ENCODE data around the gene PDE4B. TPM values are rescaled to one million over a fixed set of nuclear protein-coding genes. Genes with fewer than 3 reads are reported as not detected.

Gene PDE4B
- polyA plus RNA-seq, 4 donors, result 1.1 to 5.2 (median 3.7) TPM

DNA sequence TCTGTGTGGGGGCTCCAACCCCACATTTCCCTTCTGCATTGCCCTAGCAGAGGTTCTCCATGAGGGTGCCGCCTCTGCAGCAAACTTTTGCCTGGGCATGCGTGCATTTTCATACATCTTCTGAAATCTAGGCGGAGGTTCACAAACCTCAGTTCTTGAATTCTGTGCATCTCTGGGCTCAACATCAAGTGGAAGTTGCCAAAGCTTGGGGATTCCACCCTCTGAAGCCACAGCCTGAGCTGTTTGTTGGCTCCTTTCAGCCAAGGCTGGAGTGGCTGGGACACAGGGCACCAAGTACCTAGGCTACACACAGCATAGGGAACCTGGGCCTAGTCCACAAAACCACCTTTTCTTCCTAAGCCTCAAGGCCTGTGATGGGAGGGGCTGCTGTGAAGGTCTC lies 235.3 kb downstream of the PDE4B start:
- Histone ChIP-seq H3K27ac (ENCODE audit: low read depth in 1 of 3, low read length in 2 of 3) (no peak overlapping the region), H3K4me1 (ENCODE audit: control insufficient read depth in 3 of 3, insufficient read depth in 2 of 3, low read depth in 1 of 3, low read length in 2 of 3) (no peaks in the 10 kb centered on the region), H3K9me3 (ENCODE audit: control insufficient read depth in 2 of 2, insufficient read depth in 1 of 2, low read depth in 1 of 2, low read length in 1 of 2) (peaks cover 0 to 3% of the 10 kb centered on the region in 2 donors), H3K36me3 (ENCODE audit: control insufficient read depth in 3 of 3, insufficient read depth in 2 of 3, low read depth in 1 of 3, low read length in 3 of 3) (no peaks in the 10 kb centered on the region), H3K4me3 (ENCODE audit: low read depth in 1 of 3, low read length in 3 of 3) (no peak overlapping the region), H3K27me3 (ENCODE audit: control insufficient read depth in 3 of 3, insufficient read depth in 3 of 3, low read length in 3 of 3) (no peaks in the 10 kb centered on the region)
- FAIRE-seq, result no peak
- no peak for DNase-seq
- WGBS, 3 donors, result 88 to 95% (median 95%) methylated on average over 3 of the region's 3 CpGs

DNA sequence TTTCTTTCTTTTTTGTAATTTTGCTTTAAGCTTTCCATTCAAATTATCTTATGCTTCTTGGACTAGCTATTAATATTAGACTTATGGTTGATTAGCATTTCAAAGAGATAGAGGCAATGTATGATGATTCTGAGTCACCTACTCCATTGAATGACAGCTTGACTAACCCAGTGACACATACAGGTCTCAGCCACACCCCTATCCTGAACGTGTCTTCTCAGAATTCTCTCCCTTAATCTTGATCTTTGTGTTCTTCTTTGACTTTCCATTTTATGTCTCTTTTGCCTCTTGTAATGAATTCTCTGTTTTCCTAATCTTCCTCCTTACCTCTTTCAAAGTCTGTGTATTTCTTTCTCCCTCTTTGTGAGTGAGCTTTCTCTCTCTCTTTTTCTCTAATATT lies 241.1 kb downstream of the PDE4B start:
- no peak overlapping the region for H3K4me3 ChIP-seq (ENCODE audit: low read depth in 1 of 3, low read length in 3 of 3)
- H3K27ac ChIP-seq (ENCODE audit: low read depth in 1 of 3, low read length in 2 of 3), result no peak overlapping the region
- H3K36me3 ChIP-seq (ENCODE audit: control insufficient read depth in 3 of 3, insufficient read depth in 2 of 3, low read depth in 1 of 3, low read length in 3 of 3), result no peaks in the 10 kb centered on the region
- no peaks in the 10 kb centered on the region for H3K4me1 ChIP-seq (ENCODE audit: control insufficient read depth in 3 of 3, insufficient read depth in 2 of 3, low read depth in 1 of 3, low read length in 2 of 3)
- no peaks in the 10 kb centered on the region for H3K27me3 ChIP-seq (ENCODE audit: control insufficient read depth in 3 of 3, insufficient read depth in 3 of 3, low read length in 3 of 3)
- 0 to 18% (median 4%) methylated on average over 1 of the region's 1 CpG for WGBS, 3 donors
- peaks cover 0 to 3% of the 10 kb centered on the region in 2 donors for H3K9me3 ChIP-seq (ENCODE audit: control insufficient read depth in 2 of 2, insufficient read depth in 1 of 2, low read depth in 1 of 2, low read length in 1 of 2)
- DNase-seq, result no peak
- FAIRE-seq, result no peak

DNA sequence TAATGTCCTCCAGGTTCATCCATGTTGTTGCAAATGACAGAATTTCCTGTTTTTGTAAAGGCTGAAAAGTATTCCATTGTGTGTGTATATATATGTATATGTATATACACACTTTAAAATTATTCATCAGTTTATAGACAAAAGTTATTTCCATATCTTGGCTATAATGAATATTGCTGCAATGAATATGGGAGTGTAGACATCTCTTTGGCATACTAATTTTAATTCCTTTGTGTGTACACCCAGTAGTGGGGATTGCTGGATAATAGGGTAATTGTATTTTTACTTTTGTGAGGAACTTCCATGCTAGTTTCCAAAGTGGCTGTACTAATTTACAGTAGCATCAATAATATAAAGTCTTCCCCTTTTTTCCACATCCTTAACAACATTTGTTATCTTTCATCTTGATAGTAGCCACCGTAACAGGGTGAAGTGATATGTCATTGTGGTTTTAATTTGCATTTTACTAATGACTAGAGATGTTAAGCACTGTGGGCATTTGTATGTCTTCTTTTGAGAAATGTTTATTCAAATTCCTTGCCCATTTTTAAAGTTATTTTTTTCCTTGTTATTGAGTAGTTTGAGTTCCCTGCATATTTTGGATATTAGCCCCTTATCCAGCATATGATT lies 243.0 kb downstream of the PDE4B start:
- Histone ChIP-seq H3K4me3 (ENCODE audit: low read depth in 1 of 3, low read length in 3 of 3) (no peak overlapping the region), H3K4me1 (ENCODE audit: control insufficient read depth in 3 of 3, insufficient read depth in 2 of 3, low read depth in 1 of 3, low read length in 2 of 3) (no peaks in the 10 kb centered on the region), H3K36me3 (ENCODE audit: control insufficient read depth in 3 of 3, insufficient read depth in 2 of 3, low read depth in 1 of 3, low read length in 3 of 3) (no peaks in the 10 kb centered on the region), H3K9me3 (ENCODE audit: control insufficient read depth in 2 of 2, insufficient read depth in 1 of 2, low read depth in 1 of 2, low read length in 1 of 2) (no peaks in the 10 kb centered on the region), H3K27me3 (ENCODE audit: control insufficient read depth in 3 of 3, insufficient read depth in 3 of 3, low read length in 3 of 3) (no peaks in the 10 kb centered on the region), H3K27ac (ENCODE audit: low read depth in 1 of 3, low read length in 2 of 3) (no peak overlapping the region)
- FAIRE-seq (no peak), DNase-seq (no peak)
- WGBS, 3 donors, result 12 to 26% (median 13%) methylated on average over 1 of the region's 1 CpG

DNA sequence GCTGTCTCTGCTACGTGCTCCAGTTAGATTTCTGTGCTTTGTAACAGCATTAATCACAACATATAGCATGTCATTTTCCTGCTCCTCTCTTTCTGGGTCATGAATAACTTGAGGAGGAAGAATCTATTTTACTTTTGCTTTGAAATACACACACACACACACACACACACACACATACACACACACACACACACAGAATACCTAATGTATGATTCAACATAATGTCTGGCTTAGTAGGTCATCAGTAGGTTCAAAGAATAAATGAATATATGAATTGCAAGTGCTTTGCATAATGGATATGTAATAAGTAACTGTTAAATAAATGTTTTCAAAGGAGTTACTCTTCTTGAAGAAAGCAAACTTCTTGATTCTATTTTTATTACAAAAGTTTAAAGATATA lies 249.0 kb downstream of the PDE4B start:
- no peak for FAIRE-seq

DNA sequence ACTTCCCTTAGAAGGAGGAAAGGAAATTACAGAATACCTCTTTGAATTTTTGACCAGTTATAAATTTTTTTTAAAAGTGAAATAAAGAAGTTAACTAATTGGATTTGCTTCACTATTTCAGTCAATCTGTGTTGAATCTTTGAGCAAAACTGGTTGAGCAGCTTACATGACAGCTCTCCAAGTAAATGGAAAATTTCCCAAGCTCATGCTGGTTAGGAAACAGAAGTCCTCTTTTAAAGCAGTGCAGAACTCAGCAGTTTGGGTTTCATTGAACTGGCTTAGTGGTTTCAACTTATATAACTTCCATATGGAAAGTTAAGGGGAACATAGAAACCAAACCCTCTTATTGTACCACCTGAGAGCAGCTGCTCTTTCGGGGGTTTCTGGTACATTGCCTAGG lies 250.5 kb downstream of the PDE4B start:
- Histone ChIP-seq H3K4me1 (ENCODE audit: control insufficient read depth in 3 of 3, insufficient read depth in 2 of 3, low read depth in 1 of 3, low read length in 2 of 3) (no peaks in the 10 kb centered on the region), H3K27me3 (ENCODE audit: control insufficient read depth in 3 of 3, insufficient read depth in 3 of 3, low read length in 3 of 3) (no peaks in the 10 kb centered on the region), H3K36me3 (ENCODE audit: control insufficient read depth in 3 of 3, insufficient read depth in 2 of 3, low read depth in 1 of 3, low read length in 3 of 3) (no peaks in the 10 kb centered on the region), H3K9me3 (ENCODE audit: control insufficient read depth in 2 of 2, insufficient read depth in 1 of 2, low read depth in 1 of 2, low read length in 1 of 2) (no peaks in the 10 kb centered on the region), H3K4me3 (ENCODE audit: low read depth in 1 of 3, low read length in 3 of 3) (no peak overlapping the region), H3K27ac (ENCODE audit: low read depth in 1 of 3, low read length in 2 of 3) (no peak overlapping the region)
- DNase-seq (no peak), FAIRE-seq (no peak)
- WGBS, 3 donors, result 69 to 75% (median 70%) methylated on average over 1 of the region's 1 CpG

More for the DNA sequence above, 249.0 kb downstream of the PDE4B start:
- DNase-seq, result no peak
- no peaks in the 10 kb centered on the region for H3K9me3 ChIP-seq (ENCODE audit: control insufficient read depth in 2 of 2, insufficient read depth in 1 of 2, low read depth in 1 of 2, low read length in 1 of 2)
- H3K27me3 ChIP-seq (ENCODE audit: control insufficient read depth in 3 of 3, insufficient read depth in 3 of 3, low read length in 3 of 3), result no peaks in the 10 kb centered on the region
- no peaks in the 10 kb centered on the region for H3K4me1 ChIP-seq (ENCODE audit: control insufficient read depth in 3 of 3, insufficient read depth in 2 of 3, low read depth in 1 of 3, low read length in 2 of 3)
- H3K36me3 ChIP-seq (ENCODE audit: control insufficient read depth in 3 of 3, insufficient read depth in 2 of 3, low read depth in 1 of 3, low read length in 3 of 3), result no peaks in the 10 kb centered on the region
- no peak overlapping the region for H3K27ac ChIP-seq (ENCODE audit: low read depth in 1 of 3, low read length in 2 of 3)
- H3K4me3 ChIP-seq (ENCODE audit: low read depth in 1 of 3, low read length in 3 of 3), result no peak overlapping the region
- 55 to 66% (median 57%) methylated on average over 1 of the region's 1 CpG for whole genome bisulfite sequencing, 3 donors

DNA sequence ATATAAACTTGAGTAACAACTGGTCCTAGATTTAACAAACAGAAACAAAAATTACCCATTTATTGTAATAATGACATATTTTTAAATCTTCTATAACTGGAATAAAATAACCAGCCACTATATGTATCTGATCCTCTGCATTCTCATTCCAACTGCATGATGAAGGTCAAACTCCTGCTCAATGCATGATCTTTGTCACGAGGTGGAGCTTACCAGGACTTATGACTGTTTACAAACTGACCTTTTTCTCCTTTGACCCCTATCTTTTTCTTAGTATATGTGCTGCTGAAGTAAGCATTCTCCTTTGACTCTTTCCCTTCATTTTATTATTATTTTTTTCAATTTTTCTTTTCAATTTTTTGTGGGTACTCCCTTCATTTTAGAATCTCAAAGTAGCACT lies 252.2 kb downstream of the PDE4B start:
- Histone ChIP-seq H3K4me3 (ENCODE audit: low read depth in 1 of 3, low read length in 3 of 3) (no peak overlapping the region), H3K4me1 (ENCODE audit: control insufficient read depth in 3 of 3, insufficient read depth in 2 of 3, low read depth in 1 of 3, low read length in 2 of 3) (no peaks in the 10 kb centered on the region), H3K27ac (ENCODE audit: low read depth in 1 of 3, low read length in 2 of 3) (no peak overlapping the region), H3K9me3 (ENCODE audit: control insufficient read depth in 2 of 2, insufficient read depth in 1 of 2, low read depth in 1 of 2, low read length in 1 of 2) (no peaks in the 10 kb centered on the region), H3K27me3 (ENCODE audit: control insufficient read depth in 3 of 3, insufficient read depth in 3 of 3, low read length in 3 of 3) (no peaks in the 10 kb centered on the region), H3K36me3 (ENCODE audit: control insufficient read depth in 3 of 3, insufficient read depth in 2 of 3, low read depth in 1 of 3, low read length in 3 of 3) (no peaks in the 10 kb centered on the region)
- WGBS, 3 donors, result 5 to 30% (median 13%) methylated on average over 1 of the region's 1 CpG
- peak; percentile 1 to 2 for DNase-seq
- FAIRE-seq, result no peak

DNA sequence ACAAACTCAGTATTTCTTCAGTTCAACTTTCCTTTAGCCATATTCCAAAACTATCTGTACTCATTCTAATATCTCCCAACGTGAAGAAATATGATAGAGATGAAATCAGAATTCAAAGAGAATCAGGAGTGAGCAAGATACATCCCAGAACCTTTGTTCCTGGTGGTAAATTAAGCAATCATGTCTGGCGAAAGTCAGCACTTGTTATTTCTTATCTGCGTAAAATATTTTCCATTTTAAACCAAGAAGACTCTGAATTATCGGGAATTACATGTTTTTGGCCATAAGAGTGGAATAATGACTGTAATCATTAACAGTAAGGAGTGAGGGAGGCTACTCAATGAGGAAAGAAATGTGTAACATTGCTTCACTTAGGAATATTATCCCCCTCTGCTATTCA lies 253.7 kb downstream of the PDE4B start:
- no peak for FAIRE-seq
- no peaks in the 10 kb centered on the region for H3K9me3 ChIP-seq (ENCODE audit: control insufficient read depth in 2 of 2, insufficient read depth in 1 of 2, low read depth in 1 of 2, low read length in 1 of 2)

DNA sequence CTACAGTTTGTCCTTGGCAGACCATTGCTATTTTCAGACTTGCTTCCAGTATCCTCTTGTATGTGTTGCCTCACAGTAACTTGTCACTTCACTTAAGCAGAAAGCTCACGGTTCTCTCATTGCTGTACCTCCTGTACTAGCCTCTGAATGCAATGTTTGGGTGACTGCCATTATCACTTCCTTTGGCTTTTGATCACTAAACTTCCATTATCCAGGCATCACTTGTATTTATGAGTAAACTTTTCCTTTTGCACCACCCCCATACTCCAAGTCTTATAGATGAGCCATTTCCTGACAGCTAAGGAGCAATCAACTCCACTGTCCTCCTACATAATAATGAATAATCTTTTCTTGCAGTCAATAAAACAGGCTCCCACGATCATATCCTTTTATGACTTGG lies 255.3 kb downstream of the PDE4B start:
- no peaks in the 10 kb centered on the region for H3K36me3 ChIP-seq (ENCODE audit: control insufficient read depth in 3 of 3, insufficient read depth in 2 of 3, low read depth in 1 of 3, low read length in 3 of 3)
- H3K9me3 ChIP-seq (ENCODE audit: control insufficient read depth in 2 of 2, insufficient read depth in 1 of 2, low read depth in 1 of 2, low read length in 1 of 2), result no peaks in the 10 kb centered on the region
- no peak overlapping the region for H3K4me3 ChIP-seq (ENCODE audit: low read depth in 1 of 3, low read length in 3 of 3)
- DNase-seq (no peak), FAIRE-seq (no peak)
- H3K4me1 ChIP-seq (ENCODE audit: control insufficient read depth in 3 of 3, insufficient read depth in 2 of 3, low read depth in 1 of 3, low read length in 2 of 3), result no peaks in the 10 kb centered on the region
- WGBS, 3 donors, result 43 to 56% (median 47%) methylated on average over 2 of the region's 2 CpGs
- H3K27ac ChIP-seq (ENCODE audit: low read depth in 1 of 3, low read length in 2 of 3), result no peak overlapping the region
- H3K27me3 ChIP-seq (ENCODE audit: control insufficient read depth in 3 of 3, insufficient read depth in 3 of 3, low read length in 3 of 3), result peaks cover 0 to 1% (median 0%) of the 10 kb centered on the region in 3 donors

More for the DNA sequence above, 253.7 kb downstream of the PDE4B start:
- WGBS, 3 donors, result 48 to 66% (median 49%) methylated on average over 4 of the region's 4 CpGs
- H3K4me3 ChIP-seq (ENCODE audit: low read depth in 1 of 3, low read length in 3 of 3), result no peak overlapping the region
- DNase-seq, result peak in 1 of 2 donors; percentile 1
- H3K36me3 ChIP-seq (ENCODE audit: control insufficient read depth in 3 of 3, insufficient read depth in 2 of 3, low read depth in 1 of 3, low read length in 3 of 3), result no peaks in the 10 kb centered on the region
- H3K4me1 ChIP-seq (ENCODE audit: control insufficient read depth in 3 of 3, insufficient read depth in 2 of 3, low read depth in 1 of 3, low read length in 2 of 3), result no peaks in the 10 kb centered on the region
- H3K27ac ChIP-seq (ENCODE audit: low read depth in 1 of 3, low read length in 2 of 3), result no peak overlapping the region
- H3K27me3 ChIP-seq (ENCODE audit: control insufficient read depth in 3 of 3, insufficient read depth in 3 of 3, low read length in 3 of 3), result no peaks in the 10 kb centered on the region

DNA sequence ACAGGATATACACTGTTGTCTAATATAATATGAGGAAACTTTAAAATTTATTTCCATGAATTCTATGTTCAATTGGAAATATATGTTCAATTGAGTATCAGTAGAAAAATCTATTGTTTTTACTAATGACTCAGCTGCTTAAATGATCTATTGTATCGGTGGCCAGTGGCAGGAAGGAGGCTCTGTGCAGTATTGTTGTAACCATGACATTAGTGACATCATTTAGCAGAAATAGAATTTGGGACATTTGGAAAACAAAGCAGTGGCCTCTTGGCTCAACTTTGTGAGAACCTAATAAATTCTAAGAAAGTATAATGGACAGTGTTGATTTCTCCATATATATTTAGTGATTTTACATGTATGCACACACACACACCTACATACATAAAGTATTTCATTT lies 257.4 kb downstream of the PDE4B start:
- 74 to 100% (median 80%) methylated on average over 1 of the region's 1 CpG for WGBS, 3 donors
- H3K4me1 ChIP-seq (ENCODE audit: control insufficient read depth in 3 of 3, insufficient read depth in 2 of 3, low read depth in 1 of 3, low read length in 2 of 3), result no peaks in the 10 kb centered on the region
- no peak for DNase-seq
- H3K9me3 ChIP-seq (ENCODE audit: control insufficient read depth in 2 of 2, insufficient read depth in 1 of 2, low read depth in 1 of 2, low read length in 1 of 2), result no peaks in the 10 kb centered on the region
- H3K27ac ChIP-seq (ENCODE audit: low read depth in 1 of 3, low read length in 2 of 3), result no peak overlapping the region
- FAIRE-seq, result no peak
- H3K36me3 ChIP-seq (ENCODE audit: control insufficient read depth in 3 of 3, insufficient read depth in 2 of 3, low read depth in 1 of 3, low read length in 3 of 3), result no peaks in the 10 kb centered on the region
- H3K4me3 ChIP-seq (ENCODE audit: low read depth in 1 of 3, low read length in 3 of 3), result no peak overlapping the region
- H3K27me3 ChIP-seq (ENCODE audit: control insufficient read depth in 3 of 3, insufficient read depth in 3 of 3, low read length in 3 of 3), result peaks cover 0 to 1% (median 0%) of the 10 kb centered on the region in 3 donors
